Sigmoid colon (tissue), 7 donors: ENCODE data around the gene VRK2. TPM values are rescaled to one million over a fixed set of nuclear protein-coding genes. Genes with fewer than 3 reads are reported as not detected.
"Not testable (repeated sequence)": the region's sequence is repeated elsewhere in the genome, so short reads cannot be mapped to it uniquely, and the experiment has no call there.

Source experiments
- DNase-seq: peaks from one replicate; pipeline ENCODE4 v3.0.0-alpha.2; 2019
- H3K27ac ChIP-seq, 4 donors: fragments of 200-600 bp; sonication (generic); one replicate each; pipeline ENCODE4 v1.5.1; 2016 to 2019; ENCODE audit warnings: mild to moderate bottlenecking in 1 of 4
- H3K27me3 ChIP-seq, 3 donors: fragments of 200-600 bp; sonication (generic); one replicate each; pipeline ENCODE4 v1.5.1; 2019; ENCODE audit warnings: mild to moderate bottlenecking in 1 of 3
- H3K36me3 ChIP-seq, 4 donors: fragments of 200-600 bp; sonication (generic); one replicate each; pipeline ENCODE4 v1.5.1; 2016 to 2019
- H3K4me1 ChIP-seq, 4 donors: fragments of 200-600 bp; sonication (generic); one replicate each; pipeline ENCODE4 v1.5.1; 2017 to 2019
- H3K4me3 ChIP-seq, 4 donors: fragments of 200-600 bp; sonication (generic); one replicate each; pipeline ENCODE4 v1.5.1; 2017 to 2019; ENCODE audit warnings: mild to moderate bottlenecking in 2 of 4, moderate library complexity in 1 of 4
- H3K9me3 ChIP-seq, 4 donors: fragments of 200-600 bp in 3 of 4; sonication (generic) in 3 of 4; one replicate each; pipeline versions ENCODE4 v1.5.1 to v1.6.1; 2013 to 2019
- CTCF ChIP-seq, 4 experiments: fragments of 450-650 bp in 3 of 4; fragments of 200-600 bp in 1 of 4; IDR thresholded peaks; one replicate each; pipeline ENCODE4 v1.5.1; 2016 to 2019; ENCODE audit warnings: antibody characterized with exemption in 4 of 4, mild to moderate bottlenecking in 3 of 4, moderate library complexity in 2 of 4
- EP300 ChIP-seq, 4 donors: sonication (generic); formaldehyde crosslinking; IDR thresholded peaks; one replicate each; pipeline ENCODE4 v1.6.1; 2017; ENCODE audit warnings: antibody characterized with exemption in 4 of 4
- POLR2A ChIP-seq, 2 donors: fragments of 450-650 bp; IDR thresholded peaks; one replicate each; pipeline ENCODE4 v1.6.1; 2016; ENCODE audit warnings: antibody characterized with exemption in 2 of 2, mild to moderate bottlenecking in 2 of 2, moderate library complexity in 2 of 2
- POLR2AphosphoS5 ChIP-seq, 4 donors: sonication (generic); formaldehyde crosslinking; IDR thresholded peaks; one replicate each; pipeline ENCODE4 v1.6.1; 2017; ENCODE audit warnings: antibody characterized with exemption in 4 of 4
- WGBS, 2 donors: extraction: QIAGEN DNeasy Blood & Tissue Kit; methylation state at CpG; one replicate each; pipeline ENCODE4 v1.1.7; 2013; 5-methylcytosine and 5-hydroxymethylcytosine counted together
- intact Hi-C: fragments of 100-400 bp; cut with DNase I; formaldehyde crosslinking; loops from one replicate; pipeline ENCODE4 v1.15.1; 2023
- polyA plus RNA-seq, 3 donors: library from polyadenylated mRNA; stranded (reverse); fragments of 200-250 nt; gene quantifications; one replicate each; pipeline ENCODE4 v1.2.3, GENCODE V29; 2013
- total RNA-seq, 4 donors: library from RNA; depleted of rRNA; stranded (reverse); fragments of >200 nt; gene quantifications; one replicate each; pipeline ENCODE4 v1.1.0, GENCODE V29; 2016
- donor health status: healthy with polysubstance abuse.
- donor health status: Bipolar disorder and iron deficiency.
- donor health status: healthy.

The VRK2 gene
- total and polyA plus RNA-seq, 7 donors = 6.6 to 32.8 (median 22.7) TPM

- 94 to 95% methylated on average over 3 of the region's 3 CpGs for WGBS, 2 donors
- H3K27ac ChIP-seq, DNase-seq, H3K36me3 ChIP-seq, H3K4me1 ChIP-seq, H3K9me3 ChIP-seq, H3K27me3 ChIP-seq, intact Hi-C loops, H3K4me3 ChIP-seq: not testable (repeated sequence)
Observed at GRCh38 chr2:58180175-58180574, 133.6 kb downstream of the VRK2 start.

GRCh38 chr2:58180635-58181034 is 134.0 kb downstream of the VRK2 start:
- DNase-seq = no peak
- Histone ChIP-seq H3K27me3 (no peaks in the 10 kb centered on the region), H3K27ac (no peak overlapping the region), H3K4me3 (no peak overlapping the region), H3K9me3 (no peaks in the 10 kb centered on the region), H3K36me3 (no peaks in the 10 kb centered on the region), H3K4me1 (no peaks in the 10 kb centered on the region)
- intact Hi-C loops = no loop called here
- WGBS, 2 donors = 95 to 100% methylated on average over 5 of the region's 5 CpGs
- no peak for TF ChIP-seq POLR2A (IDR thresholded peaks at IDR 0.05)
- TF ChIP-seq POLR2AphosphoS5 (IDR thresholded peaks at IDR 0.05) = no peak
- TF ChIP-seq CTCF (IDR thresholded peaks at IDR 0.05) = no peak
- no peak for TF ChIP-seq EP300 (IDR thresholded peaks at IDR 0.05)

- H3K4me1 ChIP-seq = no peaks in the 10 kb centered on the region
- intact Hi-C loops = no loop called here
- DNase-seq = no peak
- H3K9me3 ChIP-seq = no peaks in the 10 kb centered on the region
- 94 to 97% methylated on average over 1 of the region's 1 CpG for WGBS, 2 donors
- H3K4me3 ChIP-seq = no peak overlapping the region
- H3K27ac ChIP-seq = no peak overlapping the region
- no peaks in the 10 kb centered on the region for H3K36me3 ChIP-seq
- TF ChIP-seq POLR2A (IDR thresholded peaks at IDR 0.05) (no peak), EP300 (IDR thresholded peaks at IDR 0.05) (no peak)
- H3K27me3 ChIP-seq = no peaks in the 10 kb centered on the region
Observed at GRCh38 chr2:58182527-58182926, 135.9 kb downstream of the VRK2 start.

- Histone ChIP-seq H3K36me3 (peaks cover 0 to 7% (median 0%) of the 10 kb centered on the region in 4 donors), H3K27me3 (no peaks in the 10 kb centered on the region), H3K4me3 (no peak overlapping the region), H3K9me3 (no peaks in the 10 kb centered on the region), H3K27ac (no peak overlapping the region), H3K4me1 (no peaks in the 10 kb centered on the region)
- TF ChIP-seq POLR2AphosphoS5 (IDR thresholded peaks at IDR 0.05) = no peak
- TF ChIP-seq POLR2A (IDR thresholded peaks at IDR 0.05) = no peak
- TF ChIP-seq EP300 (IDR thresholded peaks at IDR 0.05) = no peak
- WGBS, 2 donors = 85 to 87% methylated on average over 4 of the region's 4 CpGs
- no peak for DNase-seq
- intact Hi-C loops = no loop called here
Observed at GRCh38 chr2:58186501-58186900, 139.9 kb downstream of the VRK2 start.

GRCh38 chr2:58187022-58187421 is 140.4 kb downstream of the VRK2 start:
- H3K4me1 ChIP-seq, H3K27ac ChIP-seq, DNase-seq, intact Hi-C loops, H3K9me3 ChIP-seq, H3K4me3 ChIP-seq, H3K27me3 ChIP-seq, H3K36me3 ChIP-seq: not testable (repeated sequence)
- WGBS, 2 donors = 91 to 97% methylated on average over 6 of the region's 6 CpGs

GRCh38 chr2:58194458-58194857 is 147.9 kb downstream of the VRK2 start:
- no peak for DNase-seq
- Histone ChIP-seq H3K27ac (no peak overlapping the region), H3K4me3 (no peak overlapping the region), H3K4me1 (no peaks in the 10 kb centered on the region), H3K9me3 (no peaks in the 10 kb centered on the region), H3K36me3 (peaks cover 0 to 16% (median 0%) of the 10 kb centered on the region in 4 donors), H3K27me3 (no peaks in the 10 kb centered on the region)
- WGBS, 2 donors = 65 to 87% methylated on average over 2 of the region's 2 CpGs
- TF ChIP-seq EP300 (IDR thresholded peaks at IDR 0.05) (no peak), POLR2A (IDR thresholded peaks at IDR 0.05) (no peak)
- intact Hi-C loops = no loop called here

GRCh38 chr2:58195662-58196061 is 149.1 kb downstream of the VRK2 start:
- WGBS, 2 donors = 98% methylated on average over 1 of the region's 1 CpG

More at GRCh38 chr2:58195662-58196061, 149.1 kb downstream of the VRK2 start:
- H3K4me1 ChIP-seq = no peaks in the 10 kb centered on the region
- H3K9me3 ChIP-seq = no peaks in the 10 kb centered on the region
- no peak for DNase-seq
- no peak overlapping the region for H3K4me3 ChIP-seq
- intact Hi-C loops = no loop called here
- H3K27me3 ChIP-seq = no peaks in the 10 kb centered on the region
- peaks cover 0 to 16% (median 0%) of the 10 kb centered on the region in 4 donors for H3K36me3 ChIP-seq
- H3K27ac ChIP-seq = no peak overlapping the region
- TF ChIP-seq CTCF (IDR thresholded peaks at IDR 0.05) (no peak), POLR2A (IDR thresholded peaks at IDR 0.05) (no peak), EP300 (IDR thresholded peaks at IDR 0.05) (no peak), POLR2AphosphoS5 (IDR thresholded peaks at IDR 0.05) (no peak)
